Measurements from ENCODE around the gene NACAD. TPM values are rescaled to one million over a fixed set of nuclear protein-coding genes. Genes with fewer than 3 reads are reported as not detected.

Gene NACAD
- total RNA-seq, 1 experiment from 2014 or later, result 5.5 TPM

- Mint-ChIP-seq H3K27me3 (ENCODE audit: low read depth) (no peaks in the 10 kb centered on the region), H3K4me3 (no peak overlapping the region), H3K36me3 (no peaks in the 10 kb centered on the region), H3K27ac (no peak overlapping the region), H3K4me1 (peaks cover 12% of the 10 kb centered on the region), H3K9me3 (no peaks in the 10 kb centered on the region)
- TF ChIP-seq TCF7 (CRISPR knock-in tag; IDR thresholded peaks at IDR 0.05; ENCODE audit: low read depth) (no peak), USF2 (CRISPR knock-in tag; IDR thresholded peaks at IDR 0.05) (no peak), ERG (CRISPR knock-in tag; IDR thresholded peaks at IDR 0.05) (no peak), SMAD3 (CRISPR knock-in tag; IDR thresholded peaks at IDR 0.05; ENCODE audit: borderline replicate concordance) (no peak)
- CTCF ChIA-PET, result interaction anchor here (2.4 kb wide), 1 partner anchor 9 kb away, joined by 12 read pairs; no protein-coding TSS in a partner anchor
- POLR2A ChIA-PET, result no interaction called here
- no peak for DNase-seq (ENCODE audit: low spot score)
- ATAC-seq, result no peak
Observed at GRCh38 chr7:45126920-45127319, 38.2 kb upstream of the NACAD start.

- Mint-ChIP-seq H3K27ac (no peak overlapping the region), H3K27me3 (ENCODE audit: low read depth) (no peaks in the 10 kb centered on the region), H3K4me3 (no peak overlapping the region), H3K9me3 (no peaks in the 10 kb centered on the region), H3K36me3 (no peaks in the 10 kb centered on the region), H3K4me1 (peaks cover 12% of the 10 kb centered on the region)
- no peak for TF ChIP-seq ZNF281 (CRISPR knock-in tag; IDR thresholded peaks at IDR 0.05)
- TF ChIP-seq ZBTB43 (CRISPR knock-in tag; IDR thresholded peaks at IDR 0.05), result no peak
- TF ChIP-seq FOXP4 (CRISPR knock-in tag; IDR thresholded peaks at IDR 0.05), result no peak
- no peak for TF ChIP-seq OVOL2 (CRISPR knock-in tag; IDR thresholded peaks at IDR 0.05; ENCODE audit: borderline replicate concordance)
- no peak for TF ChIP-seq HMGXB4 (CRISPR knock-in tag; IDR thresholded peaks at IDR 0.05)
- no peak for TF ChIP-seq ZNF263 (CRISPR knock-in tag; IDR thresholded peaks at IDR 0.05; ENCODE audit: low read depth)
- TF ChIP-seq E2F1 (CRISPR knock-in tag; IDR thresholded peaks at IDR 0.05), result no peak
- TF ChIP-seq GTF2I (CRISPR knock-in tag; conservative IDR thresholded peaks at IDR 0.05), result no peak
- POLR2A ChIA-PET, result no interaction called here
- CTCF ChIA-PET, result interaction anchor here (1.1 to 2.4 kb wide), 2 partner anchors 10 kb away, joined by 7 to 12 read pairs; no protein-coding TSS in a partner anchor
- DNase-seq (ENCODE audit: low spot score), result no peak
- ATAC-seq, result no peak
Observed at GRCh38 chr7:45126201-45126600, 37.4 kb upstream of the NACAD start.
